Right atrium auricular region (tissue), 2 donors: ENCODE data around the gene SEC11C. TPM values are rescaled to one million over a fixed set of nuclear protein-coding genes. Genes with fewer than 3 reads are reported as not detected.
A peak's percentile ranks its signal among the peaks of the same experiment; 100 is the strongest.

Experiments
- DNase-seq: peaks from one replicate; pipeline ENCODE4 v3.0.0-alpha.2; 2019; ENCODE audit warnings: low spot score
- H3K27ac ChIP-seq, 2 donors: fragments of 200-600 bp; sonication (generic); 1 replicate in 1 of 2; 2 replicates in 1 of 2; pipeline ENCODE4 v1.5.1; 2016 to 2019
- H3K27me3 ChIP-seq, 2 donors: fragments of 200-600 bp; sonication (generic); one replicate each; pipeline versions ENCODE4 v1.5.1 to v1.6.0; 2017 to 2019
- H3K36me3 ChIP-seq: fragments of 200-600 bp; sonication (generic); one replicate; pipeline ENCODE4 v1.5.1; 2016
- H3K4me1 ChIP-seq, 2 donors: fragments of 200-600 bp; sonication (generic); one replicate each; pipeline versions ENCODE4 v1.5.1 to v1.6.0; 2017 to 2019
- H3K4me3 ChIP-seq, 2 donors: fragments of 200-600 bp; sonication (generic); 1 replicate in 1 of 2; 2 replicates in 1 of 2; pipeline ENCODE4 v1.5.1; 2017 to 2019; ENCODE audit warnings: mild to moderate bottlenecking in 1 of 2, moderate library complexity in 1 of 2
- H3K9me3 ChIP-seq, 2 donors: fragments of 200-600 bp; sonication (generic); one replicate each; pipeline ENCODE4 v1.5.1; 2019
- CTCF ChIP-seq, 2 donors: fragments of 200-600 bp; sonication (generic); IDR thresholded peaks; one replicate each; pipeline ENCODE4 v1.5.1; 2019; ENCODE audit warnings: antibody characterized with exemption in 2 of 2
- total RNA-seq, 2 donors: library from RNA; depleted of rRNA; stranded (reverse); fragments of >200 nt; gene quantifications; one replicate each; pipeline ENCODE4 v1.1.0, GENCODE V29; 2016

The SEC11C gene
- total RNA-seq, 2 donors from 2014 or later: 11.7 to 23.9 TPM

GRCh38 chr18:59127047-59127446, 12.6 kb upstream of the SEC11C start:
- TF ChIP-seq CTCF (IDR thresholded peaks at IDR 0.05): no peak
- Histone ChIP-seq H3K4me1 (no peaks in the 10 kb centered on the region), H3K36me3 (no peaks in the 10 kb centered on the region), H3K9me3 (no peaks in the 10 kb centered on the region), H3K27ac (no peak overlapping the region), H3K27me3 (no peaks in the 10 kb centered on the region), H3K4me3 (no peak overlapping the region)
- DNase-seq: no peak

- H3K9me3 ChIP-seq: no peaks in the 10 kb centered on the region
- no peaks in the 10 kb centered on the region for H3K36me3 ChIP-seq
- DNase-seq: no peak
- no peaks in the 10 kb centered on the region for H3K4me1 ChIP-seq
- H3K27ac ChIP-seq: no peak overlapping the region
- H3K4me3 ChIP-seq: no peak overlapping the region
- TF ChIP-seq CTCF (IDR thresholded peaks at IDR 0.05): no peak
- H3K27me3 ChIP-seq: no peaks in the 10 kb centered on the region
Observed at GRCh38 chr18:59129951-59130703, 9.6 kb upstream of the SEC11C start.

- no peak for DNase-seq
- Histone ChIP-seq H3K9me3 (no peaks in the 10 kb centered on the region), H3K4me1 (no peaks in the 10 kb centered on the region), H3K27ac (no peak overlapping the region), H3K36me3 (no peaks in the 10 kb centered on the region), H3K4me3 (no peak overlapping the region), H3K27me3 (no peaks in the 10 kb centered on the region)
- TF ChIP-seq CTCF (IDR thresholded peaks at IDR 0.05): no peak
Observed at GRCh38 chr18:59132810-59133465, 6.7 kb upstream of the SEC11C start.

GRCh38 chr18:59139291-59139614, 431 bp upstream of the SEC11C start:
- Histone ChIP-seq H3K27me3 (no peaks in the 10 kb centered on the region), H3K4me3 (peak overlapping the region; percentile 54 to 82), H3K4me1 (peaks cover 0 to 16% of the 10 kb centered on the region in 2 donors), H3K36me3 (no peaks in the 10 kb centered on the region), H3K27ac (peak overlapping the region; percentile 80 to 84), H3K9me3 (no peaks in the 10 kb centered on the region)
- TF ChIP-seq CTCF (IDR thresholded peaks at IDR 0.05): no peak
- DNase-seq: peak; percentile 87

- Histone ChIP-seq H3K9me3 (no peaks in the 10 kb centered on the region), H3K27ac (peak overlapping the region; percentile 80 to 84), H3K4me3 (peak overlapping the region; percentile 54 to 82), H3K4me1 (peaks cover 0 to 16% of the 10 kb centered on the region in 2 donors), H3K36me3 (no peaks in the 10 kb centered on the region), H3K27me3 (no peaks in the 10 kb centered on the region)
- no peak for TF ChIP-seq CTCF (IDR thresholded peaks at IDR 0.05)
- no peak for DNase-seq
Observed at GRCh38 chr18:59140302-59140885, 710 bp downstream of the SEC11C start.
